Measurements from ENCODE around the gene TUBGCP6.
"Not testable (repeated sequence)": the region's sequence is repeated elsewhere in the genome, so short reads cannot be mapped to it uniquely, and the experiment has no call there.

TUBGCP6 gene

DNA sequence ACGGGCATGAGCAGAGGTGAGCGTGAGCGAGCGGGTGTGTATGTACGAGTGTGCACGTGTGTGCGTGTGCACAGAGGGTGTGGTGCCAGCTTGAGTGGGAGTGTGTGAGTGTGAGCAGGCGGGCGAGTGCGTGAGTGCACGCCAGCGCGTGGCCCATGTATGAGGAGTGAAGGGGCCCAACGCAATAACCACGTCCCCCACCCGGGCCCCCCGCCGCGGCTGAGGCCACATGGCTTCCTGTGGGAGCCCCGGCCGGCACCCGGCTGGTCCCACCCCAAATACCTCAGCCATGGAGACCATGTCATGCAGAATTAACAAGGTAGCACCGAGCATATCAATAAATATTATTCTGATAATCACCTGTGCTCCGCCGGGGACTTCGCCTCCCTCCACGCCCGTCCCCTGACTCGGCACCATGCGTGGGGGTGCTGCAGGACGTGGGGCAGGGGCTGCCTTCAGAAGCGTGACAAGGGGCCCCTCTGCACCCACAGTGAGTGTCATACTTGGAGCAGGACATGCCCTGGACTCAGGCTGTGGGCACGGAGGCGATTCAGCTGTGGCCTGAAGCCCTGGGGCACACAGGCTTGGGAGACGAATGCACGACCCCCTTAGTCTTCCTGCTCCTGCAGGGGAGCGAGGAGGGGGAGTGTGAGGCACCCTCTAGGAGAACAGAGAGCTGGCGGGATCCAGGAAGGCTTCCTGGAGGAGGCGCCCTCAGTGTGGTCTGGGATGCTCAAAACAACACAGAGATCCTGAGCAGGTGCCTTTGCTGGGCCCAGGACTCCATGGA lies 64.7 kb downstream of the TUBGCP6 start:
- DNase-seq (ENCODE audit: low spot score): no peak

DNA sequence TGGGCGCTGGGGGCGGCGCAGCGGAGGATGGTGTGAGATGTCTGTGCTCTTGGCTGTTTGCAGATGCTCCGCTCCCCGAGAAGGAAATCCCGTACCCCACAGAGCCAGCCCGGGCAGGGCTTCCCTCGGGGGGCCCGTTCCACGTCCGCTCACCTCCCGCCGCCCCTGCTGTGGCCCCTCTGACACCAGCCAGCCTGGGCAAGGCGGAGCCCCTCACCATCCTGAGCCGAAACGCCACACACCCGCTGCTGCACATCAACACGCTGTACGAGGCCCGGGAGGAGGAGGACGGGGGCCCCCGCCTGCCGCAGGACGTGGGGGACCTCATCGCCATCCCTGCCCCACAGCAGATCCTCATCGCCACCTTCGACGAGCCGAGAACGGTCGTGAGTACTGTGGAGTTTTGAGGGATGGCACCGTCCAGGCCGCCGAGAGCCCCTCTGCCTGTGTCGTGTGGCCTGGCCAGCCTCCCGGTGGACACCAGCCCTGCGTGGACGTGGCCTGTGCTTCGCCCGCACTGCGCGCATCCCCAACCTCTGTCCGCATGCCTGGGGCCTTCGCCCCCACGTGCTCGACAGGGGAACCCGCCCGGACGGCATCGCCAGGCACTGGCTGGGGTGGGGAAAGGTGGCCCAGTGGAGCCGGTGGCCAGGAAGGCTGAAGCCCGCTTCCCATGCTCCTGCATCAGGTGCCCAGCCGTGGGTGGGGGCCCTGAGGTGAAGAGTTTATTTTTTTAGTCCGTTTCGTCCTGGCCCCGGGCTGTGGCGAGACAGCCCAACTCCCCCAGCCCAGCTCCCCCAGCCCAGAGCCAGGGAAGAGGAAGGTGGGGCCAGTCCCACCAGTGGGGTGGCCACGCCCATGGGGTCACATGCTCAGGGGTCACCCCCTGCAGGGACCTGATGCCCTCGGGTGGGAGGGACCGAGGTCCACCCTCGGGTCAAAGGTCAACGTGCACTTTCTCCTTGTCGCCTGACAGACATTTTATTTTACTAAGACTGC lies 65.7 kb downstream of the TUBGCP6 start:
- DNase-seq (ENCODE audit: low spot score): no peak

DNA sequence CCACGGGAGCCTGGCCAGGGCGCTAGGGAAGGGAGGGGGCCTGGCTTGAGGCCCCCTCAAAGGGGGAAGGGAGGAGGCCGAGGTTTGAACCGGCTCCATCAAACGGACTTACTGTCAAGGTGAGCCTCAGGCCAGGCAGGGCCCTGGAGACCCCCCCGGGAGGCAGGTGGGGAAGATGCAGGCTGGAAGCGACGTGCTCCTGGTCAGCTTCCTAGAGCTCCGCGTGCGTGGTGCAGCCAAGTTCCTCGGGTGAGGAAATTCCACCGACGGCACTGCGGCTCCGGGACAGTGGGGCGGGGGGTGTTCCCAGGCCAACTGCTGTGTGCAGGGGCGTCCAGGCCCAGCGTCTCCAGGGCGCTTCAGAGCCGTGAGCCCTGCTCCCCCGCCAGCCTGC lies 66.4 kb downstream of the TUBGCP6 start:
- DNase-seq (ENCODE audit: low spot score): no peak

DNA sequence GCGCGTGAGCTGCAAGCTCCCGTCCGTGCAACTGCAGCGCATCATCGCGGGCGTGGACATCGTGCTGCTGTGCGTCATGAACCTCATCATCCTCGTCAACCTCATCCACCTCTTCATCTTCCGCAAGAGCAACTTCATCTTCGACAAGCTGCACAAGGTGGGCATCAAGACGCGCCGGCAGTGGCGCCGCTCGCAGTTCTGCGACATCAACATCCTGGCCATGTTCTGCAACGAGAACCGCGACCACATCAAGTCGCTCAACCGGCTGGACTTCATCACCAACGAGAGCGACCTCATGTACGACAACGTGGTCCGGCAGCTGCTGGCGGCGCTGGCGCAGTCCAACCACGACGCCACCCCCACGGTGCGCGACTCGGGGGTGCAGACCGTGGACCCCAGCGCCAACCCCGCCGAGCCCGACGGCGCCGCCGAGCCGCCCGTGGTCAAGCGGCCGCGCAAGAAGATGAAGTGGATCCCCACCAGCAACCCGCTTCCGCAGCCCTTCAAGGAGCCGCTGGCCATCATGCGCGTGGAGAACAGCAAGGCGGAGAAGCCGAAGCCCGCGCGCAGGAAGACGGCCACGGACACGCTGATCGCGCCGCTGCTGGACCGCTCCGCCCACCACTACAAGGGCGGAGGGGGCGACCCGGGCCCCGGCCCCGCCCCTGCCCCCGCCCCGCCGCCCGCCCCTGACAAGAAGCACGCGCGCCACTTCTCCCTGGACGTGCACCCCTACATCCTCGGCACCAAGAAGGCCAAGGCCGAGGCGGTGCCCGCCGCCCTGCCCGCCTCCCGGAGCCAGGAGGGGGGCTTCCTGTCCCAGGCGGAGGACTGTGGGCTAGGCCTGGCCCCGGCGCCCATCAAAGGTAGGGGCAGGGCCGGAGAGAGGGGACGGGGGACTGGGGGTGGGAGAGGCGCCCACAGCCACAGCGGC lies 67.0 kb downstream of the TUBGCP6 start:
- DNase-seq (ENCODE audit: low spot score): no peak

DNA sequence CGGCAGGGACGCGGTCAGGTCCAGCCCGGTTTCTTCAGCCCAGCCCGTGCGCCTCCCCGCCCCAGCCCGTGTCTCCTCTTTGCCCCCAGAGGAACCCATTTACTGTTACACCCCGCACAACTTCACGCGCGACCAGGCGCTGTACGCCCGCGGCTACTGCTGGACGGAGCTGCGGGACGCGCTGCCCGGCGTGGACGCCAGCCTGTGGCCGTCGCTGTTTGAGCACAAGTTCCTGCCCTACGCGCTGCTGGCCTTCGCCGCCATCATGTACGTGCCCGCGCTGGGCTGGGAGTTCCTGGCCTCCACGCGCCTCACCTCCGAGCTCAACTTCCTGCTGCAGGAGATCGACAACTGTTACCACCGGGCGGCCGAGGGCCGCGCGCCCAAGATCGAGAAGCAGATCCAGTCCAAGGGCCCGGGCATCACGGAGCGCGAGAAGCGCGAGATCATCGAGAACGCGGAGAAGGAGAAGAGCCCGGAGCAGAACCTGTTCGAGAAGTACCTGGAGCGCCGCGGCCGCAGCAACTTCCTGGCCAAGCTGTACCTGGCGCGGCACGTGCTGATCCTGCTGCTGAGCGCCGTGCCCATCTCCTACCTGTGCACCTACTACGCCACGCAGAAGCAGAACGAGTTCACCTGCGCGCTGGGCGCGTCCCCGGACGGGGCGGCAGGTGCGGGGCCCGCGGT lies 67.8 kb downstream of the TUBGCP6 start:
- no peak for DNase-seq (ENCODE audit: low spot score)

DNA sequence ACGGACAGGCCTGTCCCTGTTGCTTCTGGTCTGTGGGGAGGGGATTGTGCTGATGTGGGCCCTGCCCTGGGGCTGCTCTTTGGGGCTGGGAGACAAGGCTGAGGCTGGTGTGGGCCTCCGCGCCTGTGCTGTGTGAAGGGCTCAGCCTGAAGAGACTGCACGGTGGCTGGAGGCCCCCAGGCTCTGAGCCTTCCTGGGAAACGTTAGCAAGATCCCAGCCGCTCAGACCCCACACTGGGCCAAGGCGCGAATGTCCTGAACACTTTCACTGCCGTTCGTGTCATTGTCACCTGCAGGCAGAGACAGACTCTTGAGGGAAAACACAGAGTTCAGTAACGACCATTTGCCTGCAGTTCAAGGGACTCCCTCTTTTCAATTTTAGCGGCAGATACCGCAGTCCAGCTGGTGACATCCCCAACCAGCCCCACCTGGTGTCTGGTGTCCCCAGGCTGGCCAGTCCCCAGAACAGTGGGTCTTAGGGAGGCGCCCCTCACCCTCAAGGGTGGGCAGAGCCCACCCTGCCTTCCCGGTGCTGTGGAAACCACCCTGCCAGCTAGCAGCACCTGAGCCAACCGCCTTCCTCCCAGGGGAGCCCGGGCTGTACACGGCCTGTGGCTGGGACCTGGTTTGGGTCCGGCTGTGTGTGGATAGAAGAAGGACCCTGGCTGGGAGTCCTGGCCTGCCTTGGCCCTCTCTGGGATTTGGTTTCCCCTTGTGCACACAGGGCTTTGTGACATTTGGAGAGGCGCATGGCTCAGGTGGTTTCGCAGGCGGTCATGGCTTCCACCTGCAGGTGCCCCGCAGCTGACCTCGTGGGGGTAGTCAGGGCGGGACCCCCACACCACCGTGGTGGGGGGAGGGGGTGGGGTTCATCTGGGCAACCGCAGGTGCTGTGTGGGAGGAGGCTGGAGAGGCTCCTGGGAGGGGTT lies 68.6 kb downstream of the TUBGCP6 start:
- DNase-seq (ENCODE audit: low spot score): no peak

DNA sequence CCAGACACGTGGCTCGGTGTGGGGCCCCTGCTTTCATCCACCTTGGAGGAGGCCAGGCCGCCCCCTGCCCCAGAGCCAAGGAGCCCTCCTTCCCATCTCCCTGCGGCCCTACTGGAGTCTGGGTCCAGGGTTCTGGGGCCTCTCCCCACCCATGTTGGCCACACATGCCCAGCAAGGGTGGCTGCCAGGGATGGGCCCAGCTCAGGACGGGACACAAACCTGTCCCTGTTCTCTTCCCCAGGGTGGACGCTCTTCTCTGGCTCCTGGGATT lies 69.7 kb downstream of the TUBGCP6 start:
- DNase-seq (ENCODE audit: low spot score): no peak

DNA sequence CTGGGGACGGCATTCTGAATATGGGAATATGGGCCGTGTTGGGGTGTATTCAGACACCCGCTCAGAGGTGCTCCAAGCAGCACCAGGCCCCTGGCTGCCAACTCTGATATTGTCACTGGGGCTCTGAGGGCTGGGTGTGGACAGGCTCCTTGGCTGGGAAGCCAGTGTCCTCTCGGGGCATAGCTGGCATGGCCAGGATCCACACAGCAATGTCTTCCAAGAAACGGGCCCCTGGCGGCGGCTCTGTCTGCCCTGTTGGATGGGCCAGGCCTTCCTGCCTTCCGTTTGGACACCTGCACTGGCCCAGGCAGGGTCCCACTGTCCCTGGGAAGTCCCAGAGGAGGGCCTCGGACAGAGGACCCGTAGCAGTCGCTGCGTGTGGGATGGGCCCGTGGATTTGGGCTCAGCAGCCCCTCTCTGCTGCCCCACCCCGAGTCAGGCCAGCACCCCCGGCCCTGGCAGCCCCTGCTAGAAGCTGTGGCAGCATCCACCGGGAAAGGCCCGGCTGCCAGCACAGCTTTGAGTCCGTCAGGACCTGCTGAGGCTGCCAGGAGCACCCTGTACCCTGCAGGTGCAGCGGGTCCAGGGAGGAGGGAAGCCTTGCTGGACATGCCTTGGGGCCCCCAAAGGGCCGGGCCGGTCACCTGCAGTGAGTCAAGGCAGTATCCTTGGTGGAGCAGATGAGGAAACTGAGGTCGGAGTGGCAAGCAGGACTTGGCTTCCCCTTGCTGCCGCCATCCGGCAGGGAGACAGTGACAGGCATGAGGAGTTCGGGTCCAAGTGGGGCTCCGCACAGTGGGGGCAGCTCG lies 70.2 kb downstream of the TUBGCP6 start:
- no peak for DNase-seq (ENCODE audit: low spot score)

DNA sequence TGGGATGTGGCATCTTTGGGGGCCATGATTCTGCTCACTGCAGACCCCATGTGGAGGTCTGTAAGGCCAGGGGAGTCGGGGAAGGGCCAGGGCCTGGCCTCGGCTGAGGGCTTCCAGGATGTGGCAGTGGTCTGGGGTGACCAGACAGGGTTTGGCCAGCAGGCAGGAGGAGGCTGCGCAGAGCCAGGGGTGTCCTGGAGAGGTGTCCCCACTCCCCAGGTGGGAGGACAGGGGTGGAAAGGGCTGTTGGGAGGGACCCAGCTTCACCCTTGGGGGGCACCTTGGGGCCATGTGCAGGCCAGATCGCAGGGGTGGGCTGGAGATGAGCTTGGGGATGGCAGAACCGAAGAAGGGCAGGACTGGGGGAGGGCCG lies 70.9 kb downstream of the TUBGCP6 start:
- DNase-seq (ENCODE audit: low spot score): no peak

DNA sequence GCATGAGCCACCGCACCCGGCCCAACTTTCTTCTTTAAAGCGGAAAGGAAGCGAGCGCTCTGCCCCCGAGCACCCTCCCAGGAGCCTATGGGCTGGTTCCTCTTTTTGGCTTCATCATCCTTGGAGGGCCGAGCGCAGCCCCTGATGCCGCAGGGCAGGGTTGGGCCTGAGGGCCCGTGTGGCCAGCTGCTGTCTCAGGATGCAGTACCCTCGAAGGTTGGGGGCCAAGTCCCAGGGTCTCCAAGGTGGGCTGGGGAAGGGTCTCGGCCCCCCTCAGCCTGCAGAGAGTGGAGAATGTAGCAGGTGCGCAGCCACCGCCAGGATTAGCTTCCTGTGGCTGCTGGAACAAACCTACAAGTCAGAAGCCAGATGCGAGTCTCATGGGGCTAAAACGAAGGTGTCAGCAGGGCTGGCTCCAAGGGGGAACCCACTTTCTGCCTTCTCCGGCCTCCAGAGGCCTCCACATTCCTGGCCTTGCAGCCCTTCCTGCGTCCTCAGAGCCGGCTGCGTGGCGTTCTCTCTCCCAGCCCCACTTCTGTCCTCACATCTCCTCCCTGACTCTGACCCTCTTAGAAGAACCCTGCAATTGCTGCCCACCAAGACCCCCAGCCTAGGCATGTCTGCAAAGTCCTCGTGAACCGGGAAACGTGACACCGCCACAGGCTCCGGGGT lies 71.4 kb downstream of the TUBGCP6 start:
- DNase-seq (ENCODE audit: low spot score): peak; percentile 58

DNA sequence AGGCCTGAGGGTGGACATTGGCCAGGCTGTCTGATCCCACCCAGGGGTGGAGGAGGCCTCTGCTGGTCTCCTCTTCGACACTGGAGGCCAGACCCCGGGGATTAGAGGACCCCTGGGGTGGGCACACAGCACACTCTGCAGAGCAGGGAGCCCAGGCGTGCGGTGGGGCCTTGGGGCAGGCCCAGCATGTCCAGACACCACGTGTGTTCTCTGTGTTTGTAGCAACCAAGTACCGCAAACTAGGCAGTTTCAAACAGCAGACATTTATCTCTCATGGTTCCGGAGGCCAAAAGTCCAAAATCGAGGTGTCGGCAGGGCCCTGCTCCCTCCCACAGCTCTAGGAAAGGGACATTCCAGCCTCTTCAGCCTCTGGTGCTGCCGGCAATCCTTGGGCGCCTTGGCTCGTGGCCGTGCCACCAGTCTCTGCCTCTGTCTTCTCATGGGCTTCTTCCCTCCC lies 72.8 kb downstream of the TUBGCP6 start:
- DNase-seq (ENCODE audit: low spot score): no peak

DNA sequence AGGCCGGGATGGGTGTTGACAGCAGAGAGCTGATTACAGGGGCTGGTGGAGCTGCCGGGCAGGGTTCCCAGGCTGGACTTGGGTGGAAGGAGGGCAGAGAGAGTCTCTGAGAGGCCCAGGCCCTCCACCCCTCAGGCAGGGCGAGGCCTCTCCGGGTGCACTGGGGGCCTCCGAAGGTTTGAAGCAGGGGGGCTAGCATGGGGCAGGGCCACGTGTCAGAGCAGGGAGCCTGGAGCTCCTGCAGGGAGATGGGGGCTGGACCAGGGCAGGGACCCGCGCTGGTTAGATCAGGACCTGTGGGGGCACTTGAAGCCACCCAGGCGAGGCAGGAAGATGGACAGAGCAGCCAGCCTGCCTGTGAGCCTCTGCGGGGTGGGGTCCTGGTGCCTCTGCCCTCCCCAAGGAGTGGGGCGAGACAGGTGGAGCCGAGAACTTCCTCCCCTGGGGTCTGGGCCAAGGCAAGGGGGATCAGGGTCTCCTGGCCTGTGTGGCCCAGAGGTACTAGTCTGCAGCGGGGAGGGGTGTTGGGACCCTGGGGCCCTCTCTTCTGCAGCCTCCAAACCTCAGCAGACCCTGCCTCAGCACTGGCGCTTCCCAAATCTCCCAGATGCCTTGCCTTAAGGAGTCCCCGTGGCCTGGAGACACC lies 73.4 kb downstream of the TUBGCP6 start:
- DNase-seq (ENCODE audit: low spot score): no peak

DNA sequence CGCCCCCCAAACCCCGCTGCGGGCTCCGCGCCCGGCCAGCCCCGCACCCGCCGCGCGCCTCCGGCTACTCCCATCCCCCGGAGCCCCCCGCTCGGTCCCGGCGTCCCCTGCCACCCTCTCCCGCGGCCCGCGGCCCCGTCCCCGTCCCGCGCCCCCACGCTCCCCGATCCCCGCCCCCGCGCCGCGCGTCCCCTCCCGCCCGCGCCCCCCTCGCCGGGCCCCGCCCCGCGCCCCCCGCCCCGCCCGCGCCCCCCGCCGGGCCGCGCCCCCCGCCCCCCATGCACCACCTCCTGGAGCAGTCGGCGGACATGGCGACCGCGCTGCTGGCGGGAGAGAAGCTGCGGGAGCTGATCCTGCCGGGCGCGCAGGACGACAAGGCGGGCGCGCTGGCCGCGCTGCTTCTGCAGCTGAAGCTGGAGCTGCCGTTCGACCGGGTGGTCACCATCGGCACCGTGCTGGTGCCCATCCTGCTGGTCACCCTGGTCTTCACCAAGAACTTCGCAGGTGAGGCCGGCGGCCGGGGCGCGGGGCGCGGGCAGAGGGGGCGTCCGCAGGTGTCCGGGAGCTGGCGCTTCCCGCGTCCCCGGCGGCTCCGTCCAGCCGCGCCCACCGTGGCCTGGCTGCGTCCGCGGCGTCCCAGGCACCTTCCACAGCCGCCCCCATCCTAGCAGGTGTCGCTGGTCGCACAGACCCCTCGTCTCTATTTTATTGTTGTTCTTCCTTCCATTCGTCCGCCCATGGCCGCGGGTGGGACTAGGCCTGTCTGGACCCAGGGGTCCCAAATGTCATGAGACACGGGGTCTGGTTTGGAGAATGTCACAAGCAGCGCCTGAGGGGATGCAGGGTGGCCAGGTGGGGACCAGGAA lies 74.1 kb downstream of the TUBGCP6 start, which contains the start of gene PANX2:
PANX2 (plus strand) TSS at position 279 of the 866 bp plus-strand sequence; CDS start at position 279, 0 bp downstream.
- no peak for DNase-seq (ENCODE audit: low spot score)

DNA sequence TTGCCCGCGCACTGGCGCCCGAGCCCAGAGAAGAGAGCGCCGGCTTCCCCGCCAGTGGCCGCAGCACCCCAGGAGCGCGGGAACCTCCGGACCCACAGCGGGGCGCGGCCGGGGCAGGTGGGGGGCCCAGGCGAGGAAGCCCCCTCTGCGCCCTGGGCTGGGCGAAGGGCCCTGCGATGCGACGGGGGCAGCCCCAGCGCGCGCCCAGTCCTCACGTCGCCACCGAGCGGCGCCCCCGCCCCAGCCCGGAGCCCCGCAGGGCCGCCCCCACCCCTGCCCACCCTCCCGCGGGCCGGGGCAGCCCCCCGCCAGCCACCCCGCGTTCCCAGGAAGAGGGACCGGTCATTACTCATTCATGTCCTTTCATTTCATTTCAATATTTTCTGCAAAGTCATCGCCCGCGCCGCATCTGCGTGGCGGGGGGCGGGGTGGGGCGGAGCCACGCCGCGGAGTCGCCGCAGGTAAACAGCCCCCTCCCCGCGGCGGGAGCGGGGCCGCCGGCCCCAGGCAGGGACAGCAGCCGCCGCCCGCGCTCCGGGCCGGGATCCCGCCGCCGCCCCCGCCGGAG lies 75.0 kb downstream of the TUBGCP6 start:
- DNase-seq (ENCODE audit: low spot score): no peak

DNA sequence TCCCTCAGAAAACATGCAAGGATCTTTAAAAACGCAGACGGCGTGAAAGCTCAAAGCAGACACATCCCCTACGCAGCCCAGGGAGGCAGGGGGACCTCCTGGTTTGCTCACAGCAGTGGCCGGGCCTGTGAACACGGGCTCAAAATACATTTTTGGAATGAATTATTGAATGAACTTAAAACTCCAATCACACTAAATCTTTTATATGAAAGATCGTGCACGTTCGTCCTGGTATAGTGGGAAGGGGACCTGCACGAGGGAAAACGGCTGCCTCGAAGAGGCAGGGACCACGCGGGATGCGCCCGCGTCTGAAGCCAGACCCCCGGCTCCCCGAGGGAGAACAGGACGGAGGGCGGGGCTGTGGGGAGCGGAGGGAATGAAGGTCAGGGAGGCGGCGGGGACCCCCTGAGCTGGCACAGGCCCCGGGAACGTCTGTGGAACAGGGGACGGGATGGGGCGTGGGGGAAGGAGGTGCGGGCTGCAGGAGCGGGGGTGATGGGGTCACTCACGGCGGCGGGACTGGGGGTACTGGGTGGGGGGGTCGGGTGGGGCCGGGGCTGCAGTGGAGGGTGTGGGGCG lies 75.6 kb downstream of the TUBGCP6 start:
- no peak for DNase-seq (ENCODE audit: low spot score)

DNA sequence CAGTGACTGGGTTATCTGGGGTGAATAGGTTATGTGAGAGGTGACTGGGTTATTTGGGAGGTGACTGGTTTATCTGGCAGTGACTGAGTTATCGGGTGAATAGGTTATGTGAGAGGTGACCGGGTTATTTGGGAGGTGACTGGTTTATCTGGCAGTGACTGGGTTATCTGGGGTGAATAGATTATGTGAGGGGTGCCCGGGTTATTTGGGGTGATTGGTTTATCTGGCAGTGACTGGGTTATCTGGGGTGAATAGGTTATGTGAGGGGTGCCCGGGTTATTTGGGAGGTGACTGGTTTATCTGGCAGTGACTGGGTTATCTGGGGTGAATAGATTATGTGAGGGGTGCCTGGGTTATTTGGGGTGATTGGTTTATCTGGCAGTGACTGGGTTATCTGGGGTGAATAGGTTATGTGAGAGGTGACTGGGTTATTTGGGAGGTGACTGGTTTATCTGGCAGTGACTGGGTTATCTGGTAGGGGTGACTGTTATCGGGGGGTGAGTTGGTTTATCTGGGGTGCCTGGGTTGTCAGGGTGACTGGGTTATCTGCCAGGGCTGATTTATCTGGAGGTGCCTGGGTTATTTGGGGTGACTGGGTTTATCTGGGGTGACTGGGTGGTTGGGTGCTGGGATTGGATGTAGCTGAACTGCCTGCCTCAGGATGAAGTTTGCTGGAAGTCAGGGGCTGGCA lies 76.2 kb downstream of the TUBGCP6 start:
- not testable (repeated sequence) for DNase-seq (ENCODE audit: low spot score)

All from NAMALWA (cell line).